Stimulated activated CD4-positive, alpha-beta T cell treated with anti-CD3 and anti-CD28 coated beads, Interleukin-1b, Interleukin-23, amount 100 ng/mL, for 1 hour (primary cell): ENCODE measurements around the gene PKMYT1.
"Not testable (repeated sequence)": the region's sequence is repeated elsewhere in the genome, so short reads cannot be mapped to it uniquely, and the experiment has no call there.

Experiments used
- DNase-seq, 2 donors: peaks; one replicate each; pipeline ENCODE4 v3.0.0-alpha.2; 2020; ENCODE audit warnings: low read depth in 2 of 2

The PKMYT1 gene

DNA sequence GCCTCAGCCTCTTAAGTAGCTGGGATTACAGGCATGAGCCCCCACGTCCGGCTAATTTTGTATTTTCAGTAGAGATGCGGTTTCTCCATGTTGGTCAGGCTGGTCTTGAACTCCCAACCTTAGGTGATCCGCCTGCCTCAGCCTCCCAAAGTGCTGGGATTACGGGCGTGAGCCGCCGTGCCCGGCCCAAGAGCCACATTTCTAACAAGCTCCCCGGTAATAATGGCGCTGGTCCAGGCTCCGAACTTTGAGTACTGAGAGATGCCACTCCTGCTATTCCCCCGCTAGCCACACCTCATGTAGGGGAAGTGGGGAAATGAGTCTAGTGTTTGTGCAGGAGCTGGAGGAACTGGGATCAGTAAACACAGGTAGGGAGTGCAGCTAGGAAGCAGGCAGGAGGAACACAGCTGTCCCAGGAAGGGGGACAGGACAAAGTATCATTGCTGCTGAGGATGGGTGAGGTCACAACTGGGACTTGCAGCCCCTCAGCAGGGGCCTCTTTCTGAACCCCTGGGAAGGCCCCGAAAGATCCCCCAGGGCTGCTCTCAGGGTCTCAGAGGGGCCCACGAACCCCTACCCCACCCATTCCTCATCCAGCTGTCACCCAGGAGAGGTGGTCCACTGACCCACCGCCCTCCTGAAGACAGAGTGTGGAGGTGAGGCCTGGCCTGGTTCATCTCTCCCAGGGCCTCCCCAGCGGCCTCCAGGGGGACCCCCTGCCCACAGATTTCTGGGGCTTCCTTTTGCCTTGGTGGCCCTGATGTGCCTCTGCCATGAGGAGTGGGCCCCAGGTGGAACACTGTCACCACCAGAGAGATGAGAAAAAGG, 19.8 kb downstream of the PKMYT1 start:
- DNase-seq = no peak

DNA sequence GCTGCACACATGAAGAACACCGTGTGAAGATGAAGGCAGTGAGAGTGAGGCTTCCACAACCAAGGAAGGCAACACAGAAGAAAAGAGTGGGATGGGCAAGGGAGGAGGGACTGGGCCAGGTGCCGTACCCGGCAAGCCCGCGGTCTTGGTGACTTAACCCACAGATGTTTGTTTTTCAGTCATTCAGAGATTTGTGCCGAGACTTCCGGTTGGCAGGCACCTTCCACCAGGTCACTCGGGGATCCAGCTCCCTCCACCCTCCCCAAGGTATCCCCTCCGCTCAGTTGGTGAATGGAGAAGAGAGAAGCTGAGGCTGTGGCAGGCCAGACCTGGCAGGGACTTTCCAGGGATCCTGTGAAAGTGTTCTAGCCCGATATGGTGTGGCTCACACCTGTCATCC, 21.0 kb downstream of the PKMYT1 start:
- DNase-seq = no peak

DNA sequence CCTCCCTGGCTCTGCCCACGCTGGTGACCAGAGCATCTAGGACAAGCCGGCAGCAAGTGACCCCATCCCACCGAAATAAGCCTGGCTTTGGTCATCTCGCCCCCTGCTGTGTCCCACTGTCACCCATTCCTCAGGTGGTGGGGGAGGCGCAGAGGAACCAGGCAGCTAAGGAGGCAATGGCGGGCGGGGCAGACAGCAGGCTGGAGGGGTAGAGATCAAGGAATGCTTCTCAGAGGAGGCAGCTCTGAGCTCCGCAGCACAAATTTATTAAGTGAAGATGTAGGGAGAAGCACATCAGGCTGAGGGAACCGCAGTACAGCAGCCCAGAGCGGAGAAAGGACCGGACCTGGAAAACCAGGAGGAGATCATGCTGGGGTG, 23.7 kb downstream of the PKMYT1 start:
- DNase-seq = no peak

DNA sequence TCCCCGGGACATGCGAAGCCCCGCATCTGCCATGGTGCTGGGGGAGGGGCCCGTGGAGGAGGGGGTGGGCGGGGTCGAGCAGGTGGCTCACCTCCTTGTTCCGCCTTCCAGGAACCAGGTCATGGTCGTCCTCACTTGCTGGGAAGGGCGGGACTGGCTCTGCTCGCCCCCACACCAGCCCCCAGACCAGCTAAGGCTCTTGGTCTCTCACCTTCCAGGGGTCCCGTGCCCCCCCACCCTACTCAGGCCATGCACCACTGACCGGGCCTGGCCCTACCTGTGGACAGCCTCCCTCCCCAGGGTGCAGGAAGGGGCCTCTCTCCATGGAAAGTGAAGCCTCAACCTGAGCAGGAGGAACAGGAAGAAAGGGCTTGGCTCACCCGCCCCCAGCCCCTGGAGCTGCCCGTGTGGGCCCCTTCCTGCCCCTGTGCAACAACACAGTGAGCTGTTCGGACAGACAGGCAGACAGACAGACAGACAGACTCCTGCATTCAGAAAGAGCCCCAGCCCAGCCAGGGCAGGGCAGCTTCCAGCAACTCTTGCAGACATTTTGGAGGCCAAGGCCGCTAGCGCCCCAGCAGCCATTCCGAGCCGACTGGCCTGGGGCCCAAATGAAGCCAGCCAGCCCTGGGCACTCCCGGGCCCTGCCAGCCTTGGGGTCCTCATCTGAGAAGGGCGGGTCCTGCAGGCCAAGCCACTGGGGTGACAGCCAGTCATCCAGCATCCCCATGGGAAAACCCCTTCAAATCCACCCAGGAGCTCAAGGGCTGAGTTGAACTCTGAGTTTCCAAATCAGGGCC, 24.3 kb downstream of the PKMYT1 start:
- no peak for DNase-seq

DNA sequence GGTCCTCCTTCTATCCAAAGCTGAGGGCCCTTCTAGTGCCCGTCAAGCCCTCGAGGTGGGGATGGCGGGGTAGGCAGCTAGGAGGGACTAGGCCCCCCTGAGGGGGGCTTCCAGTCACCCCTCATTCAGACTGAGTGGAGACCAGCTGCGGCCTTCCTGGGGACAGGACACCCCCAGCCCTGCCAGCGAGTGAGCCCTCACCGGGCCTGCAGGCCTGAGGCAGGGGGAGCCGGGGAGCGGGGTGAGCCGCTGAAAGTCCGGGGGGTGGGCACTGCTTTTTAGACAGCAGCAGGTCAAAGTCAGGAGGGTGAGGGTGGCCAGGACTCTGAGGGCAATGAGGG, 24.8 kb downstream of the PKMYT1 start:
- no peak for DNase-seq

DNA sequence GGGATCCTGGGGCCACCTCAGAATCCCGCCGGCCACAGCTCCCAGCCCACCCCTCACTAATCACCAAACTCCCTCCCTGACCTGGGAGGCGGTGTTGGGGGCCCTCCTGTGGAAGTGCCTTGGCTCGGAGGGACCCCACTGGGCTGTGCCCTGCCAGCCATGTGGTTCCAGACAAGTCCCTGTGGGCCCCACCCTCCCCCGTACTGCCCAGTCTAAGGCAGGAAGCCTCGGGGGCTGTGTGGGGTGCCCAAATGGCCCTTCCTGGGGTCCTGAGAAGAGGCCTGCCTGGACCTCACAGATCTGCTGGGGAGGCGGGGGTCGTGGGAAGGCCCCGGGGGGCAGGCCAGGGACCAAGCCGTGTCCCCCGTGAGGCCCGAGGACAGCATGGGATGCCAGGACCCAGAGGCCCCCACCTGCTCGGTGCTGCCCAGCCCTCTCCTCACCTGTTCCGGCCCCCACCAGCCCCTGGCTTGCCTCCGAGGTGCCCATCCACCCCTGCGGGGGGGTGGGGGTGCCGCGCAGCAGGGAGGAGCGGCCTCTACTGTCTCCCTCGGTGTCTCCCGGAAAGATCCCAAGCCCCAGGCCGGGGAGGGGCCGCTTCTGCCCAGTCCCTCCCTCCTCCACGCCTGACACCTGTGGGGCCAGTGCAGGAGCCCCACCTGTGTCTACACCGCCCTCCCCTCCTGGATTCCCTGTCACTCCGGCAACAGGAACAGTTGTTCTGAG, 25.4 kb downstream of the PKMYT1 start:
- no peak for DNase-seq

DNA sequence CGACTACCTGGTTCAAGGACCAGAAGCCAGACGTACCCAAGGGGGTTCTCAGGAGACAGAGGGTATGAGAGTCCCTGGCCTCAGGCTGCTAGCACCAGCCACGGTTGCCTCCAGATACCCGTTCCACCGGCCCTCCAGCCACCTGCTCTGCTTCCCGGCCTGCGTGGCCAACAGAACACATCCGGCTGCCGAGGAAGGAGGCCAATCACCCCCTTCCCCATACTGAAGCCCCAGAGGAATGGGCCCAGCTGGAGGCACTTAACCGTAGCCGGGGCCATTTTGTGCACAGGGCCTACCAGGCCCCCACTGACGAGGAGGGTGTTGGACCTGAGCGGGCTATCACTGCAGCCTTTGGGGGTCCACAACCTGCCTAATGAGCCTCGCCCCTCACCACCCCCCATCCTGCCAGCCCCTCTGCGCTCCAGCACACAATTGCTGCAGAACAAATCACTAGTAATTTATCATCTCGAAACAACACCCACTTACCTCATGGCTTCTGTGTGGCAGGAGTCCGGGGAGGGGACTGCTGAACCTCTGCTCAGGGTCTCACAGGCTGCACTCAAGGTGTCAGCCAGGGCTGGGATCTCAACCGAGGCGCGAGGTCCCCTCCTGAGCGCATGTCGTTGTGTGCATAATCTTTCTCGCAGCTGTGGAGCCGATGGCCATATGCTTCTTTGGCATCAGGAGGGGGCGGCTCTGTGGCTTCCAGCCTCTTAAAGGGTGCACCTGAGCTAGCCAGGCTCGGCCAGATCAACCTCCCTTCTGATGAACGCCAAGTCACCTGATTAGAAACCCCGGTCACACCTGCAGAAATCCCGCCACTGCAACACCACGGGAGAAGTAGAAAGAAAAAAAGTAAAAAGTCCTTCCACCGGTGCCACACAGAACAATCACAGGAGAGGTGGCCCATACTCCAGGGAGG, 26.3 kb downstream of the PKMYT1 start:
- no peak for DNase-seq

DNA sequence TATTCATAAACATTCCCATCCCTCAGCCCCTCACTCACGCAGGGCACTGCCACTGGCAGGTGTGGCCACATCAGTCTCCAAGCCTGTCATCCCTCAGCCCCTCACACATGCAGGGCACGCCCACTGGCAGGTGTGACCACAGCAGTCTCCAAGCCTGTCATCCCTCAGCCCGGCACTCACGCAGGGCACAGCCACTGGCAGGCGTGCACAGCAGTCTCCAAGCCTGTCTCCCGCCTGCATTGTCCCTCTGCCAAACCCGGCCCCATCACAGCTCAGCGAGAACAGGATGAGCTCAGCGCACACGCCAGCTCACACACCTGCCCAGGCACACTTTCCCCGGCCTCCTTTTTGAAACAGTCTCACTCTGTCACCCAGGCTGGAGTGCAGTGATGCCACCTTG, 27.6 kb downstream of the PKMYT1 start:
- no peak for DNase-seq

DNA sequence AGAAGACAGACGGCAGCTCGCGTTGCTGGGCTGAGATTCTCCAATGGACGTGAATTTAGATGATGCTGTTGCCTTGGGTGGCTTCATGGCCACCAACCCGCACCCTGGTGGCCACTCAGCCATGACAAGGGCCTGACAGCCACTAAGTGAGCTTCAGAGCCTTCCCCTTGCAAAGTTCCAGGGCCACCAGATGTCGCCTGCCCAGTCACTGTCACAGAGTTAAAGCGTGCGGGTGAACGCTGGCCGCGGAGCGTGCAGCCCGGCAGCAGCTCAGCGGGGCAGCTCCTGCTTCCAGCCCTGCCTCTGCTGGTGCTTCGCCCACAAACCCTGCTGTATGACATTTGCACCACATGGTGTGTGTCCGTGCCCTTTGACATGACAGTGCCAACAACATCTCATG, 29.5 kb downstream of the PKMYT1 start:
- no peak for DNase-seq

DNA sequence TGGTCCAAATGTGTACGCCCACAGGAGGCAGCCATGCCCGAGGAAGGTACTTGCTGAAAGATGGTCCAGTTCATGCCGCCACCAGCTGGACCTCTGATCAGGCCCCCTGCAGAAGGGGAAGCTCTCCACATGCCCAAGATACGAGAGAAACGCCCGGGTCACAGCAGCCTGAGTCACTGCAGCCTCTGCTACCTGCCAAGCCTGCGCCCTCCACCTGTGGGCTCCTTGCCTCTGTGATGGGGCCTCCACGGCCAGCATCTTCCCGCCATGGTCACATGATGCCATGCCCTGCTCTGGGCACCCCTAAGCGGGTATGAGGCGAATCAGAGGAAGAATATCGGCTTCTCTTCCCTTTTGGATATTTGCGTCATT, 29.9 kb downstream of the PKMYT1 start:
- DNase-seq = no peak

DNA sequence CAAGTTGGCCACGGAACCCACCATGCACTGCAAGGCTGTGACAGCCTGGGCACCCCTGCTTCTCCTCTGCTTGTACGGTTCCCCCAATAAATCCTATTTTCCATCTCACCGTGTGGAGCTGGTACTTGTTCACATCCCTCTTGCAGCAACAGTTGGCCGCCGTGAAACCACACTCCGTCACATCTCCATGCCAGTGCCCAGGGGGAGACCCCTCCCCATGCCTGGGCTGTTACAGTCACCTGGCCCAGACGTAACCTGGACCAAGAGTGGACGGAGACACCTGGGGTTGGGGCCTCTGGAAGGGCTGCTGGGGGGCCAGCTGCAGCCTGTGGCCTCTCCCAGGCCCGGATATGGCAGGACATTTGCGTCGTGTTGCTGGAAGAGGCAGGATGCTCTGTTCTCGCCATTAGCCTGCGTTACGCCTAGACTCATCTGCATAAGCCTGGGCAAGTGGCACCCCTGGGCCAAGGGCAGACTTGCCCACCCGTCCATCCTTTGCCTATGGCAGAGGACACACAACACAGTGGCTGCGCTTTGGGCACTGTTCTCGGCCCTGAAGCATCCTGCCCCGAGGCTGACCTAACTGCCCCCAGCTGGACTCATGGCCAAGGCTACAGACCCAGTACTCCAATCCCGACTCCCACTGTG, 30.4 kb downstream of the PKMYT1 start:
- no peak for DNase-seq

DNA sequence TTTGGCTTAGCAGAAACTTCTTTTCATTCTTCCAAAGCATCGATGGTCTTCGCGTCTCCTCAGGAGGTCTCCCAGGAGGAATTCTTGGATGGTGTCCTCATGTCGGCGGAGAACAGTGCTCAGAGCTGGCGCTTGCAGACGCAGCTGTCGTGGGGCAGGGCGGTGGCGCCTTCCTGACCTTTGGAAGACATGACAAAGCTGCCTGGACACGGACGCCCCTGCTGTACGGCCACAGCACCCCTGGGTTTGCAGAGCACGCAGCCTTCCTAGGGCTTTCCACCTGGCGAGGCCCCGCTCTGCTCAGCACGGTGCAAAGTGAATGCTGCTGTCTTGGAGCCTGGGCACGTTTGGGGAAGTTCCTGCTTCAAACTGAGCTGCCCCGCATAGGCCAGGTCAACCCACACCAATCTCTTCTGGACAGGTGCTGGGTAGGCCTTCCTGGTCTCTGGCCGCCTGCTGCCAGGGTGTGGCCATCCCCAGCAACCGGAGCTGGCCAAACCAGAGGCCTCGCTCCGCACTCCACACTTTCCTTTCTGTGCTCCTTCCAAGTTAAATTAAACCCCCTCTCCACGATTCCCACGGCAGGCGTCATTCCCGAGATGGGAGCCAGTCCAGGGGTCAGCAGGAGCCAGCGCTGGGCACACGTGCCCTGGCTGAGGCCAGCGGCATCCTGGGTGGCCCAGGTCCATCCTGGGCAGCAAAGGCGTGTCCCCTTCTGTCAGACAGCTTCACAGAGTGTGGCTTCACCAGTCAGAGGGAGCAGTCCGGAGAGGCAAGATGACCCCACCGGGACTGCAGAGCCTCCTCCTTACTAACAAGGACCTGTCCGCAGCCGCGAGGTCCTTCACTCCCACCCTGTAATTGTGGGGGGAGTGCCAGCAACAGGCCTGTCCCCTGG, 31.2 kb downstream of the PKMYT1 start:
- DNase-seq = no peak

DNA sequence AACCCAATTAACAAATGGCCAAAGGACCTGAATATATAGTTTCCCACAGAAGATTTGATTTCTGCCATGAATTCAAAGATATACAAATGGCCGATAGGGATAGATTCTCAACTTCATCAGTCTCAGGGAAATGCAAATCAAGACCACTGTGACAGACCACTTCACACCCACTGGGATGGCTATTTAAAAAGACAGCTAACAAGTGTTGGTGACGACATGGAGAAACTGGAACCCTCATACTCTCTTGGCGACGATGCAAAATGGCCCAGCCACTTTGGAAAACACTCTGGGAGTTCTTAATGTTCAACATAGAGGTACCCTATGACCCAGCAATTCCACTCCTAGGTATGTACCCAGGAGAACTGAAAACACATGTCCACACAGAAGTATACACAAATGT, 33.6 kb downstream of the PKMYT1 start:
- no peak for DNase-seq

DNA sequence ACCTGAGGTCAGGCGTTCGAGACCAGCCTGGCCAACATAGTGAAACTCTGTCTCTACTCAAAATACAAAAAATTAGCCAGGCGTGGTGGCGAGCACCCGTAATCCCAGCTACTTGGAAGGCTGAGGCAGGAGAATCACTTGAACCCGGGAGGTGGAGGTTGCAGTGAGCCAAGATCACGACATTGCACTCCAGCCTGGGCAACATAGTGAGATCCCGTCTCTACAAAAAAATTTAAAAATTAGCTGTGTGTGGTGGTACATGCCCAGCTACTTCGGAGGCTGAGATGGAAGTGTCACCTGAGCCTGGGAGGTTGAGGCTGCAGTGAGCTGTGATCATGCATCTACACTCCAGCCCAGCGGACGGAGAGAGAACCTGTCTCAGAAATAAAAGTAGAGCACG, 36.5 kb downstream of the PKMYT1 start:
- not testable (repeated sequence) for DNase-seq

DNA sequence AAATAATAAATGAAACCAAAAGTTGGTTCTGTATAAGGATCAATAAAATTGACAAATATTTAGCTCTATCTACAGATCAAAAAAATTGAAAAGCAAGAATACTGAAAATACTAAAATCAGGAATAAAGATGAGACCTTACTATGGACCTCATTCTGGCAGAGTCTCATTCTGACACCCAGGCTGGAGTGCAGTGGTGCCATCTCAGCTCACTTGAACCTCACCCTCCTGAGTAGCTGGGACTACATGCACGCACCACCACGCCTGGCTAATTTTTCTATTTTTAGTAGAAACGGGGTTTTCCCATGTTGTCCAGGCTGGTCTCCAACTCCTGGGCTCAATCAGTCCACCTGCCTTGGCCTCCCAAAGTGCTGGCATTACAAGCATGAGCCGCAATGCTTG, 38.2 kb downstream of the PKMYT1 start:
- no peak for DNase-seq

DNA sequence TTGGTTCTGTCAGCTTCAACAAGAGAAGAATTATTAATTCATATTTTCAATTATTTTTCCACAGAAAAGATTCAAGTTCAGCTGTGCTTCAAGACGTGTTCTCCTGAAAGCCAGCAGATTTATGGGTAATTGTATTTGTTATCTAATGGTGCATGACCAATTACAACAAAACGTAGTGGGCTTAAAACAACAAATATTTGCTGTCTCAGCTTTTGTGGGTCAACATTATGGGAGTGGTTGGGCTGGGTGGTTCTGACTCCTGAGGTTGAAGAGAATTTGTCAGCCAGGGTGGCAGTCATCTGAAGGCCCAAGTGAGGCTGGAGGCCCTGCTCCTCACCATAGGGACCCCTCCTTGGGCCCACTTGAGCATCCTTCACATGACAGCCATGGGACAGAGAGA, 40.3 kb downstream of the PKMYT1 start:
- DNase-seq = no peak

DNA sequence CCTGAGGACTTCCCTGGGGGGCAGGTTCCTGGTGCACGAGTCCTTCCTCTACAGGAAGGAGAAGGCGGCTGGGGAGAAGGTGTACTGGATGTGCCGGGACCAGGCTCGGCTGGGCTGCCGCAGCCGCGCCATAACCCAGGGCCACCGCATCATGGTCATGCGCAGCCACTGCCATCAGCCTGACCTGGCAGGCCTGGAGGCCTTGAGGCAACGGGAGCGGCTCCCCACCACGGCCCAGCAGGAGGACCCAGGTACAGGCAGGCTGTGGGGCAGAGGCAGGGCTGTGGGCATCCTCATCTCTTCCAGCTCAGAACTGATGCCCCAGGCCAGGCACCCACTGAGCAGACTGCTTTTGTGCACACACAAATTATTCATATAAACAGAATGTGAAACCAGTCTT, 42.0 kb downstream of the PKMYT1 start:
- DNase-seq = no peak

DNA sequence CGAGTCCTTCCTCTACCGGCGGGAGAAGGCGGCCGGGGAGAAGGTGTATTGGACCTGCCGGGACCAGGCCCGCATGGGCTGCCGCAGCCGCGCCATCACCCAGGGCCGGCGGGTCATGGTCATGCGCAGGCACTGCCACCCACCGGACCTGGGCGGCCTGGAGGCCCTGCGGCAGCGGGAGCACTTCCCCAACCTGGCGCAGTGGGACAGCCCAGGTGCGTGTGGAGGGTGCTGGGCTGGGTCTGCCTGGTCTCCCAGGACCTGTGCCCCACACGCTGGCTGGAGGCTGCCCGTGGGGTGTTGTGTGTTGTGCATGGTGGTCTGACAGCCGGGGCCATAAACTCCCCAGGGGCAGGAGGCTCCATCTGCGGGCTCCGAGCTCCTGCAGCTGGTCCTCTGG, 43.1 kb downstream of the PKMYT1 start:
- DNase-seq = no peak

DNA sequence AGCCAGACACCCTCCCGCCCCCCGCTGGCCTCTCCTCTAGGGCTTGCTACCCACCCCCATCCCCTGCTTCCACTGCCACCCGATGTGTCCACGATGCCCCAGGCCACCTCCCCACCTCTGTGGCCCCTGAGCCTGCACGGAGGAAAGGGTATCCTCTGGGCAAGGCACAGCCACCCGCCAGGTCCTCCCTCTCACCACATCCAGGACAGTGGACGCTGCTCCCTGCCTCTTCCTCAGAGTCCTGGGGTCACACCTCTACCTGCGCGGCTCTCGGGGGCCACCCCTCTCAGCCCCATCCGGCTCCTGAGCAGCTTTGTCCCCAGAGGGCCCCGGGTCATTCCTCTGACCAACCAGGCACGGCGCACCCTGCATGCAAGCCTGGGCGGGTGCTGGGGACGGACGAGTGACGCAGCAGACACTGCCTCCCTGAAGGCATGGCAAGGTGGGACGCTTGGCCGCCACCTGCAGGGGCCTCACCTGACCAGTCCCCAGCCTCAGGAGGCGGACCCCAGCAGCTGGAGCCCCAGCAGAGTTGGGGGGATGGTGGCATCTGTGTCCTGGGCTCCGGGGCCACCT, 43.7 kb downstream of the PKMYT1 start:
- DNase-seq = no peak

DNA sequence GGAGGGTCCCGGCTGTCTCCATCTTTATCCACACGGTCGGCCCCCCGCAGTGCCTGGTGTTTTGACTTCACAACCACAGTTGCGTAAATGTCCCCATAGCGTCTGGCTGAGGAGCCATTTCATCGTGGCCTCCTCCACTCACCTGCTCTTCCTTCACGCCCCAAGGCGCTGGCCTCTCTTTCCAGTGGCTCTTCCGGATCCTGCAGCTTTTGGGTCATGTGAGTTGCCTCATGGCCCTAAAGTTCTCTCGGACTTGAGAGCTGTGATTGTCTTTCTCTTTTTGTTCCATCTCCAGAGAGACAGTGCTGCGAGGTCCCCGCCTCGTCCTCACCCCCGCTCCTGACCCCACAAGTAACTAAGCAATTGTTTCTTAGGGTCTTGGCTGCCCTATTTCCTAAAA, 45.8 kb downstream of the PKMYT1 start:
- DNase-seq = no peak
